ENCODE measurements around the gene FGFRL1. TPM values are rescaled to one million over a fixed set of nuclear protein-coding genes. Genes with fewer than 3 reads are reported as not detected.

FGFRL1 gene
- total RNA-seq, 1 experiment from 2014 or later: 26.1 TPM

- Histone ChIP-seq H3K27ac (ENCODE audit: insufficient read length, low read depth, low read length) (no peak overlapping the region), H2BK5ac (ENCODE audit: insufficient read length, low read length) (no peak overlapping the region), H2BK12ac (ENCODE audit: insufficient read length, low read depth, low read length) (no peak overlapping the region), H3K14ac (ENCODE audit: insufficient read depth, low read length) (no peak overlapping the region), H4K20me1 (ENCODE audit: control insufficient read depth, insufficient read depth, insufficient read length) (no peaks in the 10 kb centered on the region), H2BK20ac (ENCODE audit: low read depth, low read length, poor library complexity, severe bottlenecking) (no peak overlapping the region), H2BK120ac (ENCODE audit: low read depth, low read length, poor library complexity, severe bottlenecking) (no peak overlapping the region), H3K9ac (ENCODE audit: extremely low read depth, insufficient read length, low read length) (no peak overlapping the region), H3K23ac (ENCODE audit: insufficient read length, low read depth, low read length) (no peak overlapping the region), H3K56ac (ENCODE audit: insufficient read length, low read depth, low read length) (no peak overlapping the region), H3K79me2 (ENCODE audit: insufficient read depth, low read length) (no peaks in the 10 kb centered on the region), H4K91ac (ENCODE audit: insufficient read length, low read depth, low read length) (no peak overlapping the region), H2AFZ (ENCODE audit: low read length) (no peak overlapping the region), H4K5ac (ENCODE audit: insufficient read length, low read depth, low read length) (no peak overlapping the region), H3K18ac (ENCODE audit: insufficient read length, low read depth, low read length) (no peak overlapping the region), H3K27me3 (ENCODE audit: insufficient read depth, low read length) (no peaks in the 10 kb centered on the region; the same call in 1 of the 2 replicates), H3K4me1 (ENCODE audit: insufficient read depth, low read length) (no peaks in the 10 kb centered on the region), H2BK15ac (ENCODE audit: low read depth, low read length) (no peak overlapping the region), H3K4ac (ENCODE audit: low read depth, low read length) (no peak overlapping the region), H3T11ph (ENCODE audit: low read length) (no peak overlapping the region), H3K9me3 (ENCODE audit: control insufficient read depth, low read depth, low read length) (no peaks in the 10 kb centered on the region), H2AK5ac (ENCODE audit: insufficient read length, low read length) (no peak overlapping the region), H3K23me2 (ENCODE audit: insufficient read length, low read depth, low read length, poor library complexity, severe bottlenecking) (no peaks in the 10 kb centered on the region), H3K4me2 (ENCODE audit: insufficient read depth, insufficient read length, low read length) (no peak overlapping the region), H3K79me1 (ENCODE audit: insufficient read depth, low read depth, low read length, poor library complexity, severe bottlenecking) (no peaks in the 10 kb centered on the region), H4K8ac (replicated peaks; ENCODE audit: insufficient read length, low read depth, low read length) (no peak overlapping the region)
- no peak for DNase-seq
- Mint-ChIP-seq H3K4me1 (no peaks in the 10 kb centered on the region), H3K27ac (no peak overlapping the region), H3K9me3 (no peaks in the 10 kb centered on the region), H3K4me3 (no peak overlapping the region), H3K27me3 (ENCODE audit: low read depth) (no peaks in the 10 kb centered on the region), H3K36me3 (ENCODE audit: insufficient read depth in 1 of 3, low read depth in 3 of 3) (no peaks in the 10 kb centered on the region)
- TF ChIP-seq CTCF (conservative IDR thresholded peaks at IDR 0.05): no peak
- WGBS (ENCODE audit: extremely low coverage, insufficient read length, low lambda C conversion rate): no CpG with 5 or more reads among the region's 26 CpGs
These were observed 46.2 kb upstream of the FGFRL1 start for GRCh38 chr4:965048-965765.

Data from H9 (cell line).